ENCODE results near the gene THEMIS.

THEMIS gene

GRCh38 chr6:127717384-127717783 is 183.5 kb downstream of the THEMIS start:
- no peak for TF ChIP-seq CTCF (IDR thresholded peaks at IDR 0.05; ENCODE audit: insufficient read depth, missing control alignments)
- no peak for FAIRE-seq
- DNase-seq (ENCODE audit: insufficient read length, low spot score), result no peak

- no peak for TF ChIP-seq CTCF (IDR thresholded peaks at IDR 0.05; ENCODE audit: insufficient read depth, missing control alignments)
- no peak for FAIRE-seq
- no peak for DNase-seq (ENCODE audit: insufficient read length, low spot score)
Measured at GRCh38 chr6:127716465-127716864, 184.4 kb downstream of the THEMIS start.

- DNase-seq (ENCODE audit: insufficient read length, low spot score) (no peak), FAIRE-seq (no peak)
- TF ChIP-seq CTCF (IDR thresholded peaks at IDR 0.05; ENCODE audit: insufficient read depth, missing control alignments), result no peak
Measured at GRCh38 chr6:127710668-127711067, 190.2 kb downstream of the THEMIS start.

- DNase-seq (ENCODE audit: insufficient read length, low spot score), result no peak
- no peak for TF ChIP-seq CTCF (IDR thresholded peaks at IDR 0.05; ENCODE audit: insufficient read depth, missing control alignments)
- FAIRE-seq, result no peak
Measured at GRCh38 chr6:127706216-127706615, 194.6 kb downstream of the THEMIS start.

GRCh38 chr6:127695108-127695507 is 205.8 kb downstream of the THEMIS start:
- no peak for TF ChIP-seq CTCF (IDR thresholded peaks at IDR 0.05; ENCODE audit: insufficient read depth, missing control alignments)
- DNase-seq (ENCODE audit: insufficient read length, low spot score) (no peak), FAIRE-seq (no peak)

GRCh38 chr6:127691146-127691545 is 209.7 kb downstream of the THEMIS start:
- no peak for TF ChIP-seq CTCF (IDR thresholded peaks at IDR 0.05; ENCODE audit: insufficient read depth, missing control alignments)
- DNase-seq (ENCODE audit: insufficient read length, low spot score) (no peak), FAIRE-seq (no peak)

- no peak for TF ChIP-seq CTCF (IDR thresholded peaks at IDR 0.05; ENCODE audit: insufficient read depth, missing control alignments)
- FAIRE-seq (no peak), DNase-seq (ENCODE audit: insufficient read length, low spot score) (no peak)
Measured at GRCh38 chr6:127690588-127690987, 210.3 kb downstream of the THEMIS start.
